ES-I3 (cell line): ENCODE results near the gene ARHGEF6.
"Not testable (repeated sequence)": the region's sequence is repeated elsewhere in the genome, so short reads cannot be mapped to it uniquely, and the experiment has no call there.

ENCODE experiments used
- H3K36me3 ChIP-seq: 2 replicates; pipeline ENCODE4 v1.6.1; 2013; ENCODE audit warnings: mild to moderate bottlenecking, low read length, control low read depth, moderate library complexity; ENCODE audit not compliant: insufficient read depth
- H3K4me1 ChIP-seq: 2 replicates; pipeline ENCODE4 v1.6.1; 2013; ENCODE audit warnings: mild to moderate bottlenecking, control low read depth, low read length; ENCODE audit not compliant: insufficient read depth
- H3K9ac ChIP-seq: 2 replicates; pipeline ENCODE4 v1.6.1; 2013; ENCODE audit warnings: low read depth, mild to moderate bottlenecking, low read length, moderate library complexity
- H3K9me3 ChIP-seq: 2 replicates; pipeline ENCODE4 v1.6.1; 2013; ENCODE audit warnings: mild to moderate bottlenecking, low read length, moderate library complexity; ENCODE audit not compliant: control insufficient read depth, insufficient read depth

The ARHGEF6 gene

DNA sequence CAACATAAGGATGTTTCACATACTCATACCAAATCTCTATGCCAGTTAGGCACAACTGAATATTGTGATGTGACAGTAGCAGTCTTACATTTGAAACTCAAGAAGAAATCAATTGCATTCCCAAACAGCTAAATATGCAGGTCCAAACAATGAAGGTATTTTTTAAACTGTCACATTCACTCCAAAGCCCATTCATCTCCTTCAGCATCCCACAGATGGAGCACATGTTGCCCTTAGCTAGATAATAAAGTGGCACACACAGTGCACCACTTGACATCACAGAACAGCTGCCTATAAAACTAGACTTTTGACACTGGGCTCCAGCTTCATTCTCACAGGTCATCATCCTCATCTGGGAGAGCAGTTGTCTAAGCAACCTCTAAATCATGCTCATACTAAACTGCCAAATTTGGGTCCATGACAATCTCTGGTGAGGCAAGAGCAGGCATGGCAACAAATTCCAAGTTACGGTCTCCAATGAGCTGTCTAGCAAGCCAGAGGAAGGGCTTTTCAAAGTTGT, 26.2 kb upstream of the ARHGEF6 start:
- H3K9ac ChIP-seq: no peak overlapping the region
- no peaks in the 10 kb centered on the region for H3K36me3 ChIP-seq
- no peaks in the 10 kb centered on the region for H3K4me1 ChIP-seq
- no peaks in the 10 kb centered on the region for H3K9me3 ChIP-seq

DNA sequence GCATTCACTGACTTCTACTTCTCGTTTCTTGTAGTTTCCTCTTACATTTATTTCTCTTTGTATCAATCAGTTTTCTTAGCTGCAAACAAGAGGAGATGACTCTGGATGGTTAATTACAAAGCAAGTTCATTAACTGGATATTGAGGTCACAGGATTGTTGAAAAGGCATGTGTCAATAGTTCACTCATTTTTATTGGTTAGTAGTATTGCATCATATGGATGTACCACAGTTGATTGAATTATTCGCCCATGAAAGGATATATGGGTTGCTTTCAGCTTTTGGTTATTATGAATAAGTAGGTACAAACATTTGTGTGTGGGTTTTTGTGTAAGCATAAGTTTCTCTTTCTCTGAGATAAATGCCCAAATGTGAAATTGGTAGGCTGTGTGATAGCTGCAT, 21.8 kb upstream of the ARHGEF6 start:
- Histone ChIP-seq H3K4me1 (peaks cover 7% of the 10 kb centered on the region), H3K36me3 (no peaks in the 10 kb centered on the region), H3K9ac (no peak overlapping the region), H3K9me3 (no peaks in the 10 kb centered on the region)

DNA sequence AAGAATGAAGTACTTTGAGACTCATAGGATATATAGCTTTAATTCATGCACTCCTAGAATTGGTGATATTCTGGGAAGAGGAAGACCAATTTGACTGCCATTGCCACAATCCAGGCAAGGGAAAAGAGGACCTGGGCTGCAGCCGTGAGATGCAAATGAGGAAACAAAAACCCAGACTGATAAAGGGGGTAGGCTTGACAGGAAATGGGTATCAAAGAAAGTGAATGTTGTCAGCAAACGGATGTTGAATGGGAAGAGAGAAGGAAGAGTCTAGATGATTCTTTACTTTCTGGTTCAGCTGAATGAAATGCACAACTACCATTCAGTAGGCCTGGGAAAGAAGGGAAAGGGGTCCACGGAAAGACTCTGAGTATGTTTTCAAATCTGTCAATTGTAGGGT, 17.1 kb upstream of the ARHGEF6 start:
- H3K9me3 ChIP-seq: no peaks in the 10 kb centered on the region
- H3K4me1 ChIP-seq: peaks cover 7% of the 10 kb centered on the region
- H3K36me3 ChIP-seq: no peaks in the 10 kb centered on the region
- no peak overlapping the region; the same call in 1 of the 2 replicates for H3K9ac ChIP-seq

DNA sequence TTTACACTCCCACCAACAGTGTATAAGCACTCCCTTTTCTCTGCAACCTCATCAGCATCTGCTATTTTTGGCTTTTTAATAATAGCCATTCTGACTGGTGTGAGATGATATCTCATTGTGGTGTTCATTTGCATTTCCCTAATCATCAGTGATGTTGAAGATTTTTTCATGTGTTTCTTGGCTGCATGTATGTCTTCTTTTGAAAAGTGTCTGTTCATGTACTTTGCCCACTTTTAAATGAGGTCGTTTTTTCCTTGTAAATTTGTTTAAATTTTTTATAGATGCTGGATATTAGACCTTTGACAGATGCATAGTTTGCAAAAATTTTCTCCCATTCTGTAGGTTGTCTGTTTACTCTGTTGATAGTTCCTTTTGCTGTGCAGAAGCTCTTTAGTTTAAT, 14.4 kb upstream of the ARHGEF6 start:
- H3K9me3 ChIP-seq, H3K36me3 ChIP-seq, H3K4me1 ChIP-seq, H3K9ac ChIP-seq: not testable (repeated sequence)

DNA sequence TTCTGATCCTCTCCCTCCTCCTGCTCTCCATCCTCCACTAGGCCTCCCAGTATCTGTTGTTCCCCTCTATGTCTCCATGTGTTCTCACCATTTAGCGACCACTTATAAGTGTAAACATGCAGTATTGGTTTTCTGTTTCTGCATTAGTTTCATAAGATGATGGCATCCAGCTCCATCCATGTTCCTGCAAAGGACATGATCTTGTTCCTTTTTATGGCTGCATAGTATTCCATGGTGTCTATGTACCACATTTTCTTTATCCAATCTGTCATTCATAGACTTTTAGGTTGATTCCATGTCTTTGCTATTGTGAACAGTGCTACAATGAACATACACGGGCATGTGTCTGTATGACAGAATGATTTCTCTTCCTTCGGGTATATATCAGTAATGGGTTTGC, 13.9 kb upstream of the ARHGEF6 start:
- not testable (repeated sequence) for H3K36me3 ChIP-seq, H3K9ac ChIP-seq, H3K9me3 ChIP-seq, H3K4me1 ChIP-seq

DNA sequence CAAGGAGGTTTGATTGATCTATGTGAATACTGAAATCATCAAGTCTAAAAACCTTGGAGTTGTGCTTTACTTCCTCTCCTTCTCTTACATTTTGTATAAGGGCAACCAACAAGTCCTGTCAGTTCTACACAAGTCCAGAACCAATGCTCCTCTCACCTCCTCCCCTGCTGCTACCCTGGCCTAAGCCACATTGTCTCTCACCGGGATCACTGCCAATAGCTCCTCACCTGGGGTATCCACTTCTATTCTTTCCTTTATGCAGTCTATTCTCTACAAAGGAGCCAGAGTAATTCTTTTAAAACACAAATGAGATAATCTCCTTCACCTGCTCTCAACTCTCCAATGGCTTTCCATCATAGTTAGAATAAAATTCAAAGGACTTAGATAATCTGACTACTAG, 13.3 kb upstream of the ARHGEF6 start:
- Histone ChIP-seq H3K9ac (no peak overlapping the region), H3K4me1 (peaks cover 7% of the 10 kb centered on the region), H3K9me3 (no peaks in the 10 kb centered on the region), H3K36me3 (no peaks in the 10 kb centered on the region)

DNA sequence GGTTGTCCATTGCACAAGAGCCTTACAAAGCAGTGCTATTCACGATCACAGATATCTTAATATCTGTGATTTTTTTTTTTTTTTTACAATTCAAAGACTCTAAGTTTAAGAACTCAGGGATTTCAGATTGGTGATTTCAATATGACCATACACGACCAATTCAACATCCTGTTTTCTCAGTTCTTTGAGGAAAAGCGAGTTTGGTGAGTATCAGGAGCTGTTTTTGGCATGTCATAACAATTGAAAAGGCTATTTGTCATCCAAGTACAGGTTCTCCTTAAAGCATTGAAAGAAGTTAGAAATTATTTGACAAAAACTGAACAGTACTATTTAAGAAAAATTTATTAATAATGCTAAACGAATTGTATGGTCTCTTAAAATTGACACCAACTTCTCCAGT, 9.1 kb upstream of the ARHGEF6 start:
- Histone ChIP-seq H3K4me1 (no peaks in the 10 kb centered on the region), H3K36me3 (no peaks in the 10 kb centered on the region), H3K9me3 (no peaks in the 10 kb centered on the region), H3K9ac (no peak overlapping the region)

DNA sequence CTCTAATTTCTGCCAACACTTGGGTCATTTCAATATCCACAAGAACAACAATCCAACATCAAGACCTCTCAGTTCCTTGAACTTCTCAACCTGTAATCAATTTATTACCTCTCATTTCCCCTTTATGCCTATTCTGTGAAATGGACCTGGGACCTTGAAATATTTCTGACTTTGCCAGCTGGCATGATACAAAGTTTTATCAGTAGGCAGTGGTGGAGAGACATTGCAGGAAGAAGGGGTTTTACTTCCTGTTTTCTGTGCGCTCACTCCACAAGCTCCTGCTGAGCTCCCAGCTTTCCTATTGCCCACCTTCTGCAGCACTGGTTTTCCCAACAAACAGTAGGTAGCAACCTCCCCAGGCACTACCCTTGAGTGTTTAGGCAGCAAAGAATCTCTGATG, 3.5 kb upstream of the ARHGEF6 start:
- Histone ChIP-seq H3K36me3 (no peaks in the 10 kb centered on the region), H3K4me1 (peaks cover 7% of the 10 kb centered on the region), H3K9ac (no peak overlapping the region), H3K9me3 (no peaks in the 10 kb centered on the region)

DNA sequence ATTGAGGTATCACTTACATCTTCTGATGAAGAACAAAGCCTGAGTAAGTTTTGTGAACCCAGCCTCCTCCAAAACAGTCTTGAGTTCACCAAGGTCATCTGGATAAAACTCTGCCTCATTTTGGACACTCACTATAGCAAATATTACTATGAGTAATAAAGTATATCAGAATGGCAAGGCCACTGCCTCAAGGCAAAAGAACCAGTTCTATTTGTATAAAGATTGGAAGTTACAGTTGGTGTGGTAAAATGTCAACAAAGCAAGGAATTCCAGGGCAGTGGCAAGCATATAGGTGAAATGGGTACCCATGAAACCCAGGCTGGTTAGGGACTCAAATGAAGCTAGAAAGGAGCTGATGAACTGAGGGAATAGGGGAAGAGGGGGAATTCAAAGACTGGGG, 2.4 kb upstream of the ARHGEF6 start:
- Histone ChIP-seq H3K4me1 (peaks cover 7% of the 10 kb centered on the region), H3K9ac (no peak overlapping the region), H3K36me3 (no peaks in the 10 kb centered on the region), H3K9me3 (no peaks in the 10 kb centered on the region)

DNA sequence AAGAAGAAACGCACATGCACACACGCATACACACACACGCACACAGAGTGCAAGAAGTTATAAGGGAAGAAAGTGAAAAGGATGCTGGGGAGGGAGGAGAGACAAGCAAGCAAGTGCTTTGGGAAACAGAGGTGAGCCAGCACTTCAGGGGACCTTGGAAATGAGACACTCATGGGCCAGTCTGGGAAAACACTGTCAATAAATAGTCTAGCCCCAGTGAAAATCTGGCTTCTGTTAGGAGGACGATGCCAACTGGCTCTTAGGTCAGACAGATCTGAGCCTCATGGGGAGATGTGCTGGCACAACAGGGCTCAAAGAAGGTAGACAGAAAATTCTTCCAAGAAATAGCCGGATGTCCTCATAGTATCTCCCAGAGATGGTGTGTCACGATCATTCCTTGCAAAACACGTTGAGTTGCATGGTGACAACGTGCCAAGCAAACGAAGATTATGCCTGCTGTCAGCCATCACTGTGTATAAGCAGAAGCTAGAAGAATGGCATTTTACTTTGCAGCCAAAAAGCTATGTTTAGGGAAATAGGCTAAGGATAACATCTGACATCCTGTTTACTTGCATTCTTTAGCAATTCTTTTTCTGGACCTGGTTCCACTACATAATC, 557 bp upstream of the ARHGEF6 start:
- no peak overlapping the region for H3K9ac ChIP-seq
- no peaks in the 10 kb centered on the region for H3K36me3 ChIP-seq
- peaks cover 7% of the 10 kb centered on the region for H3K4me1 ChIP-seq
- no peaks in the 10 kb centered on the region for H3K9me3 ChIP-seq

DNA sequence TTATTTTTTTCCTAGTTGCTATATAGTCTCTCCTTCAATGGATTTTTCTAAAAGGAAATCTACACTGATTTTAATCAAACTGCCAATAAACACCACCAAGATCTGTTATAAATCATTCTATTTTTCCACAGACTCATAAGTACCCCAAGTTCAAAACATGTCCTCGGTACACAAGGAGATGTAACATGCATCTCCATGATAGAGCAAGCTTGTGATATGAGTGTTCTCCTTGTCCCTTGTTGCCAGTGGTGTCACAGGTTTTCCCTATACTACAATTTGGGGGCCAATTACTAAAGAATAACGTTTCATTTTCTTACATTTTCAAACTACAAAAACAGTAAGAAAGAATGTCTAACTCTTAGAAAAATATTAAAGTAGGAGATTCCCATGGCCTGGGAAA, 491 bp downstream of the ARHGEF6 start:
- no peaks in the 10 kb centered on the region for H3K9me3 ChIP-seq
- no peak overlapping the region for H3K9ac ChIP-seq
- no peaks in the 10 kb centered on the region for H3K36me3 ChIP-seq
- peaks cover 7% of the 10 kb centered on the region for H3K4me1 ChIP-seq

DNA sequence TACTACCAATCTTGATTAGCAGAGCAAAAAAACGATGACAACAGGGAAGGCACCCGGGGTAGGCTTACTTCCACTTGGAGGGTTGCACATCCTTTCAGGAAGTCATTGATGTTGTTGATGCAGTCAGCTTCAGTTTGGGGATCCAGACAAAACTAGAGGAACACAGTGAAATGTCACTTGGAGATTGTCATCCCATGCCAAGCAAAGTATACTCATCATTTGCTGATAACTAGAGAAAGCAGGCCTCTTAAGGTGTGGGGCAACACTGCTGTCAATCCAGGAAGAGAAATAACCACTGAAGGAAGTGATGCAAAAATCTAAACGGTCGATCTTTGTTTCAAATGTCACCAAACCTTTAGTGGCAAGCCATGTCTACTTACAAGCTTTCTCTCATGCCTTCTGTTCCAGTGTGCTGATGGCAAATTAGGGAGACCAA, 1.4 kb downstream of the ARHGEF6 start:
- peaks cover 7% of the 10 kb centered on the region for H3K4me1 ChIP-seq
- no peaks in the 10 kb centered on the region for H3K9me3 ChIP-seq
- no peaks in the 10 kb centered on the region for H3K36me3 ChIP-seq
- H3K9ac ChIP-seq: no peak overlapping the region

DNA sequence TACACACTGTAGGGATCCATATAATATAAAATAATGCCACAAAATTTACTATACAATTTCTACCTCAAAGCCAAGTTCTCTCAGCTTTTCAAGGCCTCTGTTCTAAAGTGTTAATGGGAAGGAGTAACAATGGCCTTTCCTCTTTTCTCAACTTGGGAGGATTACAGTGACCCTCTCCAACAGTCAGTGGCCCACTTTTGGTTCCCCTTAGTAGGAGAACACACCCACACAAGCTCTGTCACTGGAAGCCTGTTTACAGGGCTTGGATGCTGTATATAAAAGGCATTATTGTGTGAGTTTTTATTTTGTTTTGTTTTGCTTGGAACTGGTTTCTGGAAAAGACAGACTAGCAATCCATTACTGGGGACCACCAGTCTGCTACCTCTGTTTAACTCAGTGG, 1.8 kb downstream of the ARHGEF6 start:
- no peaks in the 10 kb centered on the region for H3K36me3 ChIP-seq
- H3K9ac ChIP-seq: no peak overlapping the region
- peaks cover 7% of the 10 kb centered on the region for H3K4me1 ChIP-seq
- H3K9me3 ChIP-seq: no peaks in the 10 kb centered on the region

DNA sequence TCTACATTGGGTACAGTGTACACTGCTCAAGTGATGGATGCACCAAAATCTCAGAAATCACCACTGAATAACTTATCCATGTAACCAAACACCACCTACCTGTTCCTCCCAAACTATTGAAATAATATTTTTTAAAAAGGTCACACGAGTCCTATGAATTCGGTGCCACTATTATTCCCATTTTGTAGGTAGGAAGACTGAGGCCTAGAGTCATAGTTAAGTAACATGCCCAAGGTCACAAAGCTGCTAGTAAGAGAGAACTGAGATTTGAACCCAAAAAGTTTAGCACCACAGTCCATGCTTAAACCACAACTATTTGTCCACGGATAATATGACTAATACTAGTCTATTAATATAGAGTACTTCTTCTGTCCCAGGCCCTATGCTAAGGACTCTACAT, 2.7 kb downstream of the ARHGEF6 start:
- no peaks in the 10 kb centered on the region for H3K36me3 ChIP-seq
- H3K9ac ChIP-seq: no peak overlapping the region
- H3K4me1 ChIP-seq: peaks cover 7% of the 10 kb centered on the region

DNA sequence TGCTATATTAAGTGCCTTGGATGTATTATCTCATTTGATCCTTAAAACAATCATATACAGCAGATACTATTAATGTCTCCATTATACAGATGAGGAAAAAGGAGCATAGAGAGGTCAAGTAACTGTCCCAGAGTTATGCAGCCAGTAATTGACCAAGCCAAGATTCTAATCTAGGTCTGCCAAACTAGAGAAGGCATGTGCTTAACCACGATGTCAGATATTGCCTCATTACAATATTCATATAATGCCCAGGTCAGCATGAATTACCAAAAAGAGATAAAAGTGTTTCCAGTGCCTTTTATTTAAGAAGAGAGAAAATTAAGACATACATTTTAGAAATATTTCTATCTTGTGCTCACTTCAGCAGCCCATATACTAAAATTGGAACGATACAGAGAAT, 7.1 kb downstream of the ARHGEF6 start:
- Histone ChIP-seq H3K36me3 (no peaks in the 10 kb centered on the region), H3K4me1 (no peaks in the 10 kb centered on the region), H3K9ac (no peak overlapping the region), H3K9me3 (no peaks in the 10 kb centered on the region)

More for the DNA sequence above, 2.7 kb downstream of the ARHGEF6 start:
- H3K9me3 ChIP-seq: no peaks in the 10 kb centered on the region

DNA sequence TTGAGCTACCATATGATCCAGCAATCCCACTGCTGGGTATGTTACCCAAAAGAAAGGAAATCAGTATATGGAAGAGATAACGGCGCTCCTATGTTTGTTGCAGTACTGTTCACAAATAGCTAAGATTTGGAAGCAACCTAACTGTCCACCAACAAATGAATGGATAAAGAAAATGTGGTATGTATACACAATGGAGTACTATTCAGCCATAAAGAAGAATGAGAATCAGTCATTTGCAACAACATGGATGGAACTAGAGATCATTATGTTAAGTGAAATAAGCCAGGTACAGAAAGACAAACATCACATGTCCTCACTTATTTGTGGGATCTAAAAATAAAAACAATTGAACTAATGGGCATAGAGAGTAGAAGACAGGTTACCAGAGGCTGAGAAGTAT, 8.9 kb downstream of the ARHGEF6 start:
- not testable (repeated sequence) for H3K9me3 ChIP-seq, H3K36me3 ChIP-seq, H3K4me1 ChIP-seq

More for the DNA sequence above, 8.9 kb downstream of the ARHGEF6 start:
- H3K9ac ChIP-seq: not testable (repeated sequence)
